ENCODE results near the gene PRR12.

Gene PRR12

GRCh38 chr19:49564616-49565045, 26.4 kb upstream of the PRR12 start:
- DNase-seq: no peak

- no peak for DNase-seq
Measured at GRCh38 chr19:49565261-49565660, 25.7 kb upstream of the PRR12 start.

GRCh38 chr19:49566302-49566701, 24.7 kb upstream of the PRR12 start:
- DNase-seq: no peak

GRCh38 chr19:49567861-49568441, 23.0 kb upstream of the PRR12 start:
- DNase-seq: no peak

- peak; percentile 84 for DNase-seq
Measured at GRCh38 chr19:49570138-49570856, 20.7 kb upstream of the PRR12 start.

GRCh38 chr19:49570997-49571676, 19.8 kb upstream of the PRR12 start:
- peak; percentile 10 for DNase-seq

- no peak for DNase-seq
Measured at GRCh38 chr19:49573009-49573408, 18.0 kb upstream of the PRR12 start.

- DNase-seq: no peak
Measured at GRCh38 chr19:49573425-49573824, 17.6 kb upstream of the PRR12 start.

GRCh38 chr19:49574206-49574755, 16.7 kb upstream of the PRR12 start:
- DNase-seq: no peak

GRCh38 chr19:49579193-49579592, 11.8 kb upstream of the PRR12 start:
- no peak for DNase-seq

GRCh38 chr19:49579947-49580263, 11.1 kb upstream of the PRR12 start:
- DNase-seq: no peak

- peak; percentile 97 for DNase-seq
Measured at GRCh38 chr19:49580264-49581006, 10.5 kb upstream of the PRR12 start, which contains the start of gene NOSIP. TSS of gene NOSIP (minus strand) at chr19:49580556. CDS start at chr19:49560691, 19,865 bp downstream.

- no peak for DNase-seq
Measured at GRCh38 chr19:49581007-49581508, 9.9 kb upstream of the PRR12 start, which contains the start of gene PRRG2. TSS of gene PRRG2 (plus strand) at chr19:49581316. CDS start at chr19:49583220, 1,904 bp downstream.

- no peak for DNase-seq
Measured at GRCh38 chr19:49583239-49583638, 7.7 kb upstream of the PRR12 start.

GRCh38 chr19:49585023-49585422, 6.0 kb upstream of the PRR12 start:
- DNase-seq: no peak

- DNase-seq: no peak
Measured at GRCh38 chr19:49587227-49587626, 3.8 kb upstream of the PRR12 start.

- no peak for DNase-seq
Measured at GRCh38 chr19:49588365-49589122, 2.4 kb upstream of the PRR12 start.

GRCh38 chr19:49589502-49589905, 1.5 kb upstream of the PRR12 start:
- DNase-seq: no peak

- DNase-seq: peak; percentile 95
Measured at GRCh38 chr19:49590071-49590970, 661 bp upstream of the PRR12 start.

- DNase-seq: no peak
Measured at GRCh38 chr19:49591731-49592485, 926 bp downstream of the PRR12 start.

Measured in inflammatory macrophage treated with lipopolysaccharide for 4 hours (primary cell).